HCT116 (cell line): ENCODE results near the gene PTCD1. TPM values are rescaled to one million over a fixed set of nuclear protein-coding genes. Genes with fewer than 3 reads are reported as not detected.

Experiments
- ATAC-seq: fragments of 200-7000 bp; cut with Tn5 transposase; 2 replicates; pipeline ENCODE4 v1.9.1; 2020; ENCODE audit warnings: mild to moderate bottlenecking, moderate library complexity
- BruUV-seq: library from RNA; stranded (reverse); fragments of 400-500 nt; replicated peaks from 2 replicates; lab custom pipeline; 2021; lab: Mats Ljungman, UMichigan
- CTCF ChIA-PET: fragments of 300-600 bp; sonication (Branson Sonifier 250); formaldehyde crosslinking; loops from one replicate; lab custom pipeline; 2021; ENCODE audit warnings: antibody characterized with exemption; lab: Charles Lee
- POLR2A ChIA-PET: fragments of 300-600, 350-600 bp; sonication (Branson Sonifier 250); formaldehyde crosslinking; loops from one replicate; lab custom pipeline; 2021; ENCODE audit warnings: antibody characterized with exemption; lab: Charles Lee
- RAD21 ChIA-PET, 2 experiments: fragments of 300-600 bp; sonication (Branson Sonifier 250); formaldehyde crosslinking; loops; one replicate each; lab custom pipeline; 2023; ENCODE audit warnings: low total read pairs in 2 of 2; ENCODE audit not compliant: uncharacterized antibody in 2 of 2, unreplicated experiment in 2 of 2, low non-redundant PET in 1 of 2; lab: Charles Lee
- DNase-seq: peaks from one replicate; pipeline ENCODE4 v3.0.0-alpha.2; 2010; ENCODE audit warnings: low read depth, low spot score
- H2AFZ ChIP-seq: fragments of 200-600 bp; shearing (Covaris generic), sonication (generic); 2 replicates; pipeline ENCODE4 v1.6.1; 2017; ENCODE audit warnings: low read depth, mixed run types, mixed read lengths, antibody characterized with exemption, low read length; ENCODE audit not compliant: poor library complexity, severe bottlenecking
- H3K27ac ChIP-seq: 2 replicates; pipeline ENCODE4 v1.5.1; 2012; ENCODE audit warnings: low read depth, low read length
- H3K27me3 ChIP-seq: fragments of 200-600 bp; sonication (generic); 2 replicates; pipeline ENCODE4 v1.6.1; 2016; ENCODE audit warnings: mixed run types, low read length, mixed read lengths; ENCODE audit not compliant: insufficient read depth
- H3K36me3 ChIP-seq, 2 experiments: fragments of 200-500 bp in 1 of 2; fragments of 200-600 bp in 1 of 2; sonication (Bioruptor generic) in 1 of 2; sonication (generic) in 1 of 2; 2 replicates each; pipeline versions ENCODE4 v1.5.1 to v1.6.1; 2014 to 2016; ENCODE audit warnings: low read length in 2 of 2, inconsistent platforms in 1 of 2, mixed read lengths in 1 of 2, mixed run types in 1 of 2; ENCODE audit not compliant: insufficient read depth in 2 of 2, control insufficient read depth in 1 of 2
- H3K4me1 ChIP-seq, 2 experiments: fragments of 200-600 bp in 1 of 2; sonication (generic) in 1 of 2; 2 replicates each; pipeline versions ENCODE4 v1.5.1 to v1.6.1; 2012 to 2017; ENCODE audit warnings: low read length in 2 of 2, inconsistent platforms in 1 of 2, mild to moderate bottlenecking in 1 of 2, mixed read lengths in 1 of 2, mixed run types in 1 of 2, moderate library complexity in 1 of 2; ENCODE audit not compliant: insufficient read depth in 2 of 2, control insufficient read depth in 1 of 2
- H3K4me2 ChIP-seq: fragments of 200-600 bp; sonication (generic); 2 replicates; pipeline ENCODE4 v1.6.1; 2017; ENCODE audit warnings: mixed run types, low read length, mixed read lengths
- H3K4me3 ChIP-seq, 2 experiments: fragments of 200-600 bp in 1 of 2; sonication (generic) in 1 of 2; replicated peaks in 1 of 2; 2 replicates each; pipeline ENCODE4 v1.5.1; 2011 to 2016; ENCODE audit warnings: low read length in 2 of 2, control low read depth in 1 of 2, low read depth in 1 of 2, mild to moderate bottlenecking in 1 of 2, mixed read lengths in 1 of 2, mixed run types in 1 of 2
- H3K79me2 ChIP-seq: fragments of 200-600 bp; sonication (generic); 2 replicates; pipeline ENCODE4 v1.6.1; 2017; ENCODE audit warnings: mild to moderate bottlenecking, mixed run types, low read length, moderate library complexity, mixed read lengths; ENCODE audit not compliant: insufficient read depth
- H3K9ac ChIP-seq: fragments of 200-600 bp; sonication (generic); 2 replicates; pipeline ENCODE4 v1.6.1; 2016; ENCODE audit warnings: low read length, mixed read lengths
- H3K9me2 ChIP-seq: fragments of 200-600 bp; sonication (generic), shearing (Covaris generic); 2 replicates; pipeline ENCODE4 v1.6.1; 2017; ENCODE audit warnings: mixed run types, mild to moderate bottlenecking, moderate library complexity; ENCODE audit not compliant: insufficient read depth
- H3K9me3 ChIP-seq, 2 experiments: fragments of 200-500 bp in 1 of 2; fragments of 200-600 bp in 1 of 2; sonication (Bioruptor generic) in 1 of 2; sonication (generic) in 1 of 2; 2 replicates each; pipeline ENCODE4 v1.6.1; 2014 to 2017; ENCODE audit warnings: low read length in 2 of 2, mixed read lengths in 2 of 2, inconsistent platforms in 1 of 2, low read depth in 1 of 2, mild to moderate bottlenecking in 1 of 2, mixed run types in 1 of 2, moderate library complexity in 1 of 2; ENCODE audit not compliant: control insufficient read depth in 1 of 2, insufficient read depth in 1 of 2
- H4K20me1 ChIP-seq: fragments of 200-600 bp; sonication (generic), shearing (Covaris generic); 2 replicates; pipeline ENCODE4 v1.6.1; 2017; ENCODE audit warnings: mixed run types, mild to moderate bottlenecking, moderate library complexity; ENCODE audit not compliant: insufficient read depth
- CBX3 ChIP-seq: IDR thresholded peaks from 2 replicates; pipeline ENCODE4 v1.6.1; 2012; ENCODE audit warnings: low read depth
- CEBPB ChIP-seq: IDR thresholded peaks from 2 replicates; pipeline ENCODE4 v1.6.1; 2012; ENCODE audit warnings: low read depth
- EGR1 ChIP-seq: IDR thresholded peaks from 2 replicates; pipeline ENCODE4 v1.6.1; 2012; ENCODE audit warnings: low read depth
- ELF1 ChIP-seq: IDR thresholded peaks from 2 replicates; pipeline ENCODE4 v1.6.1; 2012; ENCODE audit warnings: low read depth, borderline replicate concordance
- EZH2 ChIP-seq: fragments of 200-600 bp; sonication (generic); IDR thresholded peaks from 2 replicates; pipeline ENCODE4 v1.6.1; 2017; ENCODE audit warnings: antibody characterized with exemption, mixed run types
- FOSL1 ChIP-seq: IDR thresholded peaks from 2 replicates; pipeline ENCODE4 v1.6.1; 2012; ENCODE audit warnings: low read depth
- JUND ChIP-seq: IDR thresholded peaks from 2 replicates; pipeline ENCODE4 v1.6.1; 2012
- POLR2A ChIP-seq: IDR thresholded peaks from 2 replicates; pipeline ENCODE4 v1.7.0; 2011; ENCODE audit warnings: borderline replicate concordance; ENCODE audit not compliant: insufficient read depth, insufficient read length; ENCODE audit errors: extremely low read depth
- RAD21 ChIP-seq: IDR thresholded peaks from 2 replicates; pipeline ENCODE4 v1.6.1; 2012; ENCODE audit warnings: low read depth, mild to moderate bottlenecking
- SIN3A ChIP-seq: IDR thresholded peaks from 2 replicates; pipeline ENCODE4 v1.6.1; 2012; ENCODE audit warnings: low read depth
- SP1 ChIP-seq: IDR thresholded peaks from 2 replicates; pipeline ENCODE4 v1.6.1; 2012; ENCODE audit warnings: low read depth
- SRF ChIP-seq: IDR thresholded peaks from 2 replicates; pipeline ENCODE4 v1.6.1; 2012; ENCODE audit warnings: low read depth
- ZFX ChIP-seq: fragments of 450-650 bp; IDR thresholded peaks from 2 replicates; pipeline ENCODE4 v1.6.1; 2017
- ZNF274 ChIP-seq: fragments of 200-500 bp; sonication (Bioruptor generic); IDR thresholded peaks from 2 replicates; pipeline ENCODE4 v1.6.1; 2014; ENCODE audit warnings: mild to moderate bottlenecking, low read depth, low read length, inconsistent platforms
- intact Hi-C: fragments of 100-400 bp; cut with micrococcal nuclease; formaldehyde crosslinking; loops from 2 replicates; pipeline ENCODE4 v1.10.0; 2022
- total RNA-seq: library from RNA; stranded (reverse); gene quantifications from one replicate; pipeline ENCODE4 v1.2.1, GENCODE V29; 2021; ENCODE audit not compliant: unreplicated experiment
- TF ChIP-seq, protein P1 (sequence below): IDR thresholded peaks from 2 replicates; pipeline ENCODE4 v1.6.1; 2012; ENCODE audit warnings: low read depth
- TF ChIP-seq, protein P2 (sequence below): IDR thresholded peaks from 2 replicates; pipeline ENCODE4 v1.6.1; 2012
- TF ChIP-seq, protein P3 (sequence below): IDR thresholded peaks from 2 replicates; pipeline ENCODE4 v1.6.1; 2011; ENCODE audit warnings: mild to moderate bottlenecking, low read length, moderate library complexity; ENCODE audit not compliant: insufficient replicate concordance; ENCODE audit errors: extremely low read depth

PTCD1 gene
- total RNA-seq, 1 experiment from 2014 or later: 9.2 TPM

DNA sequence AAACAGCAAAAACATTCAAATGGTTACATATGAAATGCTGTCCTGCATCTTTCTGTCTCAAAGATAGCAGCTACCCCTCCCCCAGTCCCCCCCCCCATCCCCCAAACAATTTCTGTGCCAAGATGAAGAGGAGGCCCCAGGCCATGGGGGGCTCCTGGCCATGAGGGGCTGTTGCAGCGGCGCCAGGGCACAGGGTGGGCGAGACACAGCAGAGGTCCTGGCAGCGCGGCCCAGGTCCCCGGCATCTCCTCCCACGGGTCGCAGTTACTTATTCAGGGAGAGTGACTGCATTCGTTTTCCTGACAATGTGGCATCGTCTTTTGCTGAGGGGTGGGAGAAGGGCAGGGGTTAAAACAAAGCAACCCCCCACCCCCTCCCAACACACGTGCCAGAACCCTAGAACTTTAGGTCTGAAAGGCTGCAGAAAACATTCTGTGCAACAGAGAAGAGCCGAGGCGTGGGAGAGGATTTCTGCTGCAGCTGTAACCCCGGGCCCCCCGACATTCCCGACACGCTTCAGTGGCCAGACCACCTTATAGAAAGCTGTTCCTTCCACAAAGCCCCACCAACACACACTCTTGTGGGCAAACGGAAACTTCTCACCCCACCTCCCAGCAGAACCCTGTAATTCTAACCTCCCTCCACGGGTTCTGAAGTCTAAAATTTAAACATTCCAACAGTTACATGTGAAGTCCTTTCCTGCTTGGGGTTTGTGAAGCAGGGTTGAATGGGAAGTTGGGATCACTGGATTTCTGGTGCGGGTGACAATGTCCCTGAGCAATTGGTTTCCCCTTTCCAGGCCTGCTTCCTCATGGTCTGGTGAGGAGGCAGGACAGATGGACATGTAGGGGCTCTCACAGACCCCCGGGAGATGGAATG lies 41.9 kb downstream of the PTCD1 start:
- peaks cover 0 to 16% of the 10 kb centered on the region in 2 experiments; a peak in 1 of 4 replicates for H3K4me1 ChIP-seq
- peaks cover 15% of the 10 kb centered on the region; the same call in 1 of the 2 replicates for H3K79me2 ChIP-seq
- H4K20me1 ChIP-seq: no peaks in the 10 kb centered on the region
- H3K27me3 ChIP-seq: no peaks in the 10 kb centered on the region
- H3K9me3 ChIP-seq: no peaks in the 10 kb centered on the region
- RAD21 ChIA-PET: no interaction called here
- intact Hi-C loops: no loop called here
- no peak overlapping the region for H3K9ac ChIP-seq
- H3K4me3 ChIP-seq: no peak overlapping the region
- no TSS peak for BruUV-seq
- H3K36me3 ChIP-seq: peaks cover 37 to 51% of the 10 kb centered on the region in 2 experiments
- ATAC-seq (no peak), DNase-seq (no peak)
- POLR2A ChIA-PET: no interaction called here
- CTCF ChIA-PET: no interaction called here
- H2AFZ ChIP-seq: no peak overlapping the region
- no peak overlapping the region for H3K4me2 ChIP-seq
- TF ChIP-seq ZNF274 (no peak), EGR1 (no peak), CBX3 (no peak), RAD21 (no peak), SRF (no peak), CEBPB (no peak), POLR2A (no peak), SP1 (no peak), ZFX (no peak), SIN3A (no peak), ELF1 (no peak), FOSL1 (no peak), JUND (no peak), EZH2 (no peak)
- TF ChIP-seq, protein P1, sequence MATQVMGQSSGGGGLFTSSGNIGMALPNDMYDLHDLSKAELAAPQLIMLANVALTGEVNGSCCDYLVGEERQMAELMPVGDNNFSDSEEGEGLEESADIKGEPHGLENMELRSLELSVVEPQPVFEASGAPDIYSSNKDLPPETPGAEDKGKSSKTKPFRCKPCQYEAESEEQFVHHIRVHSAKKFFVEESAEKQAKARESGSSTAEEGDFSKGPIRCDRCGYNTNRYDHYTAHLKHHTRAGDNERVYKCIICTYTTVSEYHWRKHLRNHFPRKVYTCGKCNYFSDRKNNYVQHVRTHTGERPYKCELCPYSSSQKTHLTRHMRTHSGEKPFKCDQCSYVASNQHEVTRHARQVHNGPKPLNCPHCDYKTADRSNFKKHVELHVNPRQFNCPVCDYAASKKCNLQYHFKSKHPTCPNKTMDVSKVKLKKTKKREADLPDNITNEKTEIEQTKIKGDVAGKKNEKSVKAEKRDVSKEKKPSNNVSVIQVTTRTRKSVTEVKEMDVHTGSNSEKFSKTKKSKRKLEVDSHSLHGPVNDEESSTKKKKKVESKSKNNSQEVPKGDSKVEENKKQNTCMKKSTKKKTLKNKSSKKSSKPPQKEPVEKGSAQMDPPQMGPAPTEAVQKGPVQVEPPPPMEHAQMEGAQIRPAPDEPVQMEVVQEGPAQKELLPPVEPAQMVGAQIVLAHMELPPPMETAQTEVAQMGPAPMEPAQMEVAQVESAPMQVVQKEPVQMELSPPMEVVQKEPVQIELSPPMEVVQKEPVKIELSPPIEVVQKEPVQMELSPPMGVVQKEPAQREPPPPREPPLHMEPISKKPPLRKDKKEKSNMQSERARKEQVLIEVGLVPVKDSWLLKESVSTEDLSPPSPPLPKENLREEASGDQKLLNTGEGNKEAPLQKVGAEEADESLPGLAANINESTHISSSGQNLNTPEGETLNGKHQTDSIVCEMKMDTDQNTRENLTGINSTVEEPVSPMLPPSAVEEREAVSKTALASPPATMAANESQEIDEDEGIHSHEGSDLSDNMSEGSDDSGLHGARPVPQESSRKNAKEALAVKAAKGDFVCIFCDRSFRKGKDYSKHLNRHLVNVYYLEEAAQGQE: no peak
- TF ChIP-seq, protein P2, sequence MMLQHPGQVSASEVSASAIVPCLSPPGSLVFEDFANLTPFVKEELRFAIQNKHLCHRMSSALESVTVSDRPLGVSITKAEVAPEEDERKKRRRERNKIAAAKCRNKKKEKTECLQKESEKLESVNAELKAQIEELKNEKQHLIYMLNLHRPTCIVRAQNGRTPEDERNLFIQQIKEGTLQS: no peak
- TF ChIP-seq, protein P3, sequence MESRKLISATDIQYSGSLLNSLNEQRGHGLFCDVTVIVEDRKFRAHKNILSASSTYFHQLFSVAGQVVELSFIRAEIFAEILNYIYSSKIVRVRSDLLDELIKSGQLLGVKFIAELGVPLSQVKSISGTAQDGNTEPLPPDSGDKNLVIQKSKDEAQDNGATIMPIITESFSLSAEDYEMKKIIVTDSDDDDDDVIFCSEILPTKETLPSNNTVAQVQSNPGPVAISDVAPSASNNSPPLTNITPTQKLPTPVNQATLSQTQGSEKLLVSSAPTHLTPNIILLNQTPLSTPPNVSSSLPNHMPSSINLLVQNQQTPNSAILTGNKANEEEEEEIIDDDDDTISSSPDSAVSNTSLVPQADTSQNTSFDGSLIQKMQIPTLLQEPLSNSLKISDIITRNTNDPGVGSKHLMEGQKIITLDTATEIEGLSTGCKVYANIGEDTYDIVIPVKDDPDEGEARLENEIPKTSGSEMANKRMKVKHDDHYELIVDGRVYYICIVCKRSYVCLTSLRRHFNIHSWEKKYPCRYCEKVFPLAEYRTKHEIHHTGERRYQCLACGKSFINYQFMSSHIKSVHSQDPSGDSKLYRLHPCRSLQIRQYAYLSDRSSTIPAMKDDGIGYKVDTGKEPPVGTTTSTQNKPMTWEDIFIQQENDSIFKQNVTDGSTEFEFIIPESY: no peak
- H3K9me2 ChIP-seq: no peaks in the 10 kb centered on the region
- no peak overlapping the region for H3K27ac ChIP-seq
